Motor neuron (in vitro differentiated cells): ENCODE results near the gene SF3B2. TPM values are rescaled to one million over a fixed set of nuclear protein-coding genes. Genes with fewer than 3 reads are reported as not detected.
"Not testable (repeated sequence)": the region's sequence is repeated elsewhere in the genome, so short reads cannot be mapped to it uniquely, and the experiment has no call there.

Experiments used
- ATAC-seq, 8 experiments: fragments of 200-7000 bp; cut with Tn5 transposase; replicated peaks in 6 of 8; 2 replicates each; pipeline ENCODE4 v1.8.0; 2021; ENCODE audit warnings: mild to moderate bottlenecking in 8 of 8, moderate library complexity in 8 of 8
- H3K27ac ChIP-seq, 2 donors: fragments of 250-450 bp; sonication (Bioruptor Pico); 2 replicates each; pipeline ENCODE4 v1.9.0; 2021; ENCODE audit warnings: antibody characterized with exemption in 2 of 2, mild to moderate bottlenecking in 2 of 2, moderate library complexity in 1 of 2
- H3K4me1 ChIP-seq, 2 donors: fragments of 250-450 bp; sonication (Bioruptor Pico); replicated peaks in 1 of 2; 2 replicates each; pipeline ENCODE4 v1.6.1; 2021; ENCODE audit warnings: antibody characterized with exemption in 2 of 2, mild to moderate bottlenecking in 2 of 2, moderate library complexity in 1 of 2
- H3K4me3 ChIP-seq, 5 donors: fragments of 250-450 bp; sonication (Bioruptor Pico); 2 replicates each; pipeline ENCODE4 v1.9.0; 2021; ENCODE audit warnings: antibody characterized with exemption in 5 of 5, mild to moderate bottlenecking in 5 of 5, moderate library complexity in 4 of 5
- WGBS, 10 experiments: fragments of 450-650 bp; shearing (Covaris generic); methylation state at CpG; one replicate each; pipeline ENCODE4 v1.0.0; 2022; 5-methylcytosine and 5-hydroxymethylcytosine counted together
- in situ Hi-C, 9 experiments: fragments of 400-800 bp; cut with MboI; loops; one replicate each; pipeline ENCODE4 v1.15.0; 2021; ENCODE audit warnings: low sequenced_read_pairs in 9 of 9, low pct_unique_long_range_greater_than_20kb in 2 of 9; ENCODE audit not compliant: unreplicated experiment in 9 of 9
- total RNA-seq, 8 experiments: library from RNA; unstranded; fragments of 300-600 nt; gene quantifications; 2 replicates each; pipeline versions ENCODE4 v1.2.3 to v1.2.4, GENCODE V29; 2022

Gene SF3B2
- total RNA-seq, 8 experiments from 2014 or later: 127 to 205 (median 176) TPM

DNA sequence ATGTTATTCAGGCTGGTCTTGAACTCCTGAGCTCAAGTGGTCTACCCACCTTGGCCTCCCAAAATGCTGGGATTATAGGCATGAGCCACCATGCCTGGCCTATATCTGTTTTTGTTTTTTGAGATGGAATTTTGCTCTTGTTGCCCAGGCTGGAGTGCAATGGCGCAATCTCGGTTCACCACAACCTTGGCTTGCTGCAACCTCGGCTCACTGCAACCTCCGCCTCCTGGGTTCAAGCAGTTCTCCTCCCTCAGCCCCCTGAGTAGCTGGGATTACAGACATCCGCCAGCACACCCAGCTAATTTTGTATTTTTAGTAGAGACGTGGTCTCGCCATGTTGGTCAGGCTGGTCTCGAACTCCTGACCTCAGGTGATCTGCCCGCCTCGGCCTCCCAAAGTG lies 47.6 kb downstream of the SF3B2 start:
- H3K27ac ChIP-seq, ATAC-seq, H3K4me1 ChIP-seq, in situ Hi-C loops, H3K4me3 ChIP-seq: not testable (repeated sequence)
- 82 to 100% (median 97%) methylated on average over 2 to 7 of the region's 10 CpGs; no CpG with 5 or more reads in 3 of the 10 experiments for WGBS, 10 experiments

DNA sequence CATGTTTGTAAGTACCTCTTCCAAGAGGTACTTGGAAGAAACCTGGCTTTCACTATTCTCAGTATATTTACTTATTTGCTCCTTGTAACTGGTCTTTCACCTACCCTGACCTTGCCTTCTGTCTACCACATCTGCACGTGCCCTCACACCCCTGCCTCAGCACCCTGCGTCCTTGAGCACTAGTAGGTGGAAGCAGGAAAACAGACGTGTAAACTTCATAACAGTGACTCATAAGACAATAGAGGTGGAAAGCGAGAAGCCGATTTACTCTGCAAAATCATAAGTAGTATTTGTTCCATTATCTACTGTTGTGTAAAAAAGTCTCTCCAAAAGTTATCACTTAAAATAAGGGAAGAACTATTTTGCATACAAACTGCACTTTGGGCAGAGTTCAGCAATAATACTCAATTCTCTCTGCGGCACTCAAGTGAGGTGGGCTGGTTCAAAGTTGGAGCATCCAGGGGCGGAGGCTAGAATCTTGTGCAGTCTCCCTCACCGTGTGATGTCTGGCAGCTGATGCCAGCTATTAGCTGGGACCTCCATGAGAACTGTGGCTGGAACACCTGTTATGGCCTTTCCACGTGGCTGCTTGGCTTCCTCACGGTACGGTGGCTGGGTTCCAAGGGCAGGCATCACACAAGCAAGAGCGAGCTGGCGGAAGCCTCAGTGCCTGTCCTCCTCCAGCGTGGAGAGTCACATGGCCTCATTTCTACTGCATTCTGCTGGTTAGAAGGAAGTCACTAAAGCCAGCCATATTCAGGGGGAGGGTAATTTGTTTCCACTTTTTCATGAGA lies 48.3 kb downstream of the SF3B2 start:
- H3K4me3 ChIP-seq: no peak overlapping the region
- peaks cover 0 to 2% of the 10 kb centered on the region in 2 donors for H3K4me1 ChIP-seq
- H3K27ac ChIP-seq: no peak overlapping the region

DNA sequence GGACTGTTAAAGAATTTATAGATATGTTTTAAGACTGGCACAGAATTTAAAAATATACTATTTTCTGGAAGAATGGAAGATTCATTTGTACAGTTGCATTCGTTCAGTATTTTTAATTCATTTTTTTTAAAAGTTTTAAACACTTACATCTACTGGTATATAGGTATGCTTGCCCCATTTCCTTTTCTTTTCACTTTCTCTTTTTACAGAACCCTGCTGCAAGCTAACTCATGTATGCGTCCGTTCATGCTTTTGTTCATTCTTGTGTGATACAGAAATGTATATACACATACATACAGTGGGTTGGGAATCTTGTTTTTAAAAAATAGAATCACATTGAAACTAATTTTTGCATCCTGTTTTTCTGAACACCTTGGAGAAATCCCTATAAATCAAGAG lies 48.9 kb downstream of the SF3B2 start:
- Histone ChIP-seq H3K27ac (no peak overlapping the region), H3K4me3 (no peak overlapping the region), H3K4me1 (peaks cover 0 to 2% of the 10 kb centered on the region in 2 donors)
- ATAC-seq: no peak
- WGBS, 10 experiments: 83 to 100% (median 94%) methylated on average over 1 to 3 of the region's 3 CpGs
- in situ Hi-C loops: no loop called here

More for the DNA sequence above, 48.3 kb downstream of the SF3B2 start:
- peak in 5 of 8 experiments; percentile 58 to 88 (median 62) for ATAC-seq
- in situ Hi-C loops: no loop called here
- WGBS, 10 experiments: 75 to 93% (median 82%) methylated on average over 1 to 12 of the region's 14 CpGs; no CpG with 5 or more reads in 1 of the 10 experiments

DNA sequence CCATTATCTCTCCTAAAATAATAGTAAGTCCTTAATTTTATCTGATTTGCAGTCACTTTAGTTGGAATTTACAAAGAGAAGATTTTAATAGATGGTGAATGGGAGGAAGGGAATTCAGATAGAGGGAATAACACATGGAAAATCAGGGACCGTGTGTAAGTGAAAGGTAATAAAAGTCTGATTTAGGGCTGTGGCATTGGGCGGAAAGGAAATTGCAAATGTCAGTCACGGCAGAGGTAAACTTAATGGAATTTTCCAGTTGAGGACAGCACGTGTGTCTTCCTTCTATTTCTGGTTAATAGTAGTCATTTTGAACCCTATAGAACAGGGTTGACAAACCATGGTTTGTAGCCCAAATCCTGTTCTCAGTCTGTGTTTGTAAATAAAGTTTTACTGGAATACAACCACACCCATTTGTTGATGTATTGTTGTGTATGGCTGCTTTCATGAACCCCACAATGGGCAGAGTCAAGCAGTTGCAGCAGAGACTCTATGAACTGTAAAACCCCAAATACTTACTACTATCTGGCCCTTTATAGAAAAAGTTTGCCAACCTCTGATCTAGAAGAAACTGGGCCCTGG lies 52.0 kb downstream of the SF3B2 start:
- H3K27ac ChIP-seq: no peak overlapping the region
- no peak overlapping the region for H3K4me3 ChIP-seq
- 26 to 89% (median 76%) methylated on average over 1 to 4 of the region's 4 CpGs for WGBS, 10 experiments
- H3K4me1 ChIP-seq: peaks cover 0 to 2% of the 10 kb centered on the region in 2 donors
- in situ Hi-C loops: no loop called here
- ATAC-seq: peak in 1 of 8 experiments; percentile 38

DNA sequence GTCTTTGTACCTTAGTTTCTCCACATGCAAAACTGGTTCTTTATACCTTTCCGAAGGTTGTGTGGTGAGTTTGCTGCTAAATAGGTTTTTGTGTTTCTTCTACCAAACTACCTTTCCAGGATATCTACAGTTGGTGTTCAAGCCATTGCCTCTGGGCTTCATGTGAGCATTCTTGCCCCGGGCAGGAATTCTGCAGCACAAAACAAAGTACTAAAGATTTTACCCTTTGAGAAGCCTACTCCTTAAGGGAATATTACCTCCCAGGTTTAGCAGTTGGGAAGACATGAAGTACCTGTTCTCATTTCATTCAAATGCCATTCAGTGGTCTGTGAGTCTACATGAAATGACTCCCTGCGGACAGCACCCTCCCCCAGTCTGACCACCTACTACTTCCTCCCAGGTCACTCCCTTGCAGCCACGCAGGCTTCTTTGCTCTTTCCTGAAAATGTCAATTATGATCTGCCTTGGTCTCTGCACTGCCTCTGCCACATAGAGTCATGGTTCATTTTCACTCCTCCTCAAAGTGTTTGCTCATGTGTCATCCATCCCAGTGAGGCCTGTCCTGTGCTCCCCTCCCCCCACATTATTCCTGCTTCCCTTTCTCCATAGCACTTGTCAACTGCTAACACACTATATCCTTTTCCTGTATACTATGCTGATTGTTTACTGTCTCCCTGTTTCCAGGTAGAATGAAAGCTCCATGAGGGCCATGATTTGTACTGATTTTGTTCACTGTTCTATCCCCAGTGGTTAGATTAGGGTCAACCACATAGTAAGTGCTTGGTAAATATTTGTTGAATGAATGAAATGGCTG lies 54.8 kb downstream of the SF3B2 start:
- WGBS, 10 experiments: 60 to 100% (median 80%) methylated on average over 1 to 4 of the region's 4 CpGs; no CpG with 5 or more reads in 1 of the 10 experiments
- Histone ChIP-seq H3K4me3 (no peak overlapping the region), H3K4me1 (no peaks in the 10 kb centered on the region), H3K27ac (no peak overlapping the region)
- in situ Hi-C loops: no loop called here
- peak in 1 of 8 experiments; percentile 19 for ATAC-seq

DNA sequence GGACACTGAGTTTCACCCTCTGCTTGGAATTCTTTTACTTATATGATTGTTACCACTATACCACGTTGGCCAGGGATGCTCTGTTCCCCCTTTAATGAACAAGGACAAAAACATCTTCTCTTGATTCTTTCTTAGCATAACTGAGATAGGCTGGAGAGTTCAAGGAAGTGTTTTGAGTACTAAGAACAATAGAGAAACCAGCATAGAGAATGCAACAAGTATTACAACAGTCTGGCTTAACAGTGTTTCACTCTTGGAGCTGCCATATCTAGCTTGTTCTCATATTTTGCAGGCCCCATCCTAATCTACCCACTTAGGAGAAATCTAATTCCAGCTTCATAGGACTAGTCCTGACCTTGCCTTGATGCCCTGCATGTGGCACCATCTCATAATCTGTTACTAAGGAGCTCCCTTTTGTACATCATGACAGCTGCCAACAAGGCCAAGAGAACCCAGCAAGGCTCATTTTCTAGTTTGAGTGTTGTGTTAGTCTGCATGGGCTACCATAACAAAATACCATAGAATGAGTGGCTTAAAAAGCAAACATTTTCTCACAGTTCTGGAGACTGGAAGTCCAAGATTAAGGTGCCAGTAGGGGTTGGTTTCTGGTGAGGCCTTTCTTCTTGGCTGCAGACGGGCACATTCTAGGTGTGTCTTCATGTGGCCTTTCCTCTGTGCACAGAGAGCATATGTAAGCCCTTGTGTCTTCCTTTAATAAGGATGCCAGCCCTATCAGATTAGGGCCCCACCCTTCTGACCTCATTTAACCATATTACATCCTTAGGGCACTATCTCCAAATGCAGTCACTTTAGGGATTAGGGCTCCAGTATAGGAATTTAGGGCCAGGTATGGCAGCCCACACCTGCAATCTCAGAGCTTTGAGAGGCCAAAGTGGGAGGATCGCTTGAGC lies 55.7 kb downstream of the SF3B2 start:
- ATAC-seq: peak in 2 of 8 experiments; percentile 44 to 48
- in situ Hi-C loops: no loop called here
- Histone ChIP-seq H3K4me1 (no peaks in the 10 kb centered on the region), H3K27ac (no peak overlapping the region), H3K4me3 (no peak overlapping the region)
- 25 to 100% (median 88%) methylated on average over 1 to 2 of the region's 3 CpGs; no CpG with 5 or more reads in 2 of the 10 experiments for WGBS, 10 experiments

DNA sequence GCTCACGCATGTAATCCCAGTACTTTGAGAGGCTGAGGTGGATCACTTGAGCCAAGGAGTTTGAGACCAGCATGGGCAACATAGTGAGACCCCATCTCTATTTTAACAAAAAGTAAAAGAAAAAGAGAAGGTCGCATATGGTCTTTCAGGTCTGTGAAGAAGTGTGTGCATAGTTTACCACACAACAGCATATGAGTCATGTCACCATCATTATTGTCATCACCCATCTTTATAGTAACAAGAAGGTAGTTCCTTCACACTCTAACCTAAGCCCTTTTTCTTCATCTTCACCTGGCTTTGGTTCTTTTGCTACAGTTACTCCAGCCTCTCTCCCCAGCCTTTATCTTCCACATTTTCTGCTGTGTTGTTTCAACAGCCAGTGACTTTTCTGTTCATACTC lies 57.1 kb downstream of the SF3B2 start:
- H3K27ac ChIP-seq: no peak overlapping the region
- peaks cover 0 to 4% of the 10 kb centered on the region in 2 donors for H3K4me1 ChIP-seq
- in situ Hi-C loops: no loop called here
- no peak for ATAC-seq
- 80 to 100% (median 89%) methylated on average over 1 to 2 of the region's 2 CpGs; no CpG with 5 or more reads in 4 of the 10 experiments for WGBS, 10 experiments
- H3K4me3 ChIP-seq: no peak overlapping the region

DNA sequence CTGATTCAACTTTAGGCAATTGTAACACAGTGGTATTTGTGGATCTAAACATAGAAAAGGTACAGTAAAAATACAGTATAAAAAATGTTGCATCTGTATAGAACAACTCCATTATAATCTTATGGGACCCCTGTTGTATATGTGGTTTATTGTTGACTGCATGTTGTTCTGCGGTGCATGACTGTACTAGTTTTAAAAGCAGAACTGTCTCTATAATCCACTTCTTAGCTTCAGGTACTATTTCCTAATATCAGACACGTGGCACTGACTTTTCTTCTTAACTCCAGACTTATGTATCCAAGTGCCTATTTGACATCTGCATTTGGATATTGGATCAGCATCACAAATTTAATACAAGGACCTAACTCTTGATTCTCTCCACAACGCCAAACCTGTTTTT lies 59.0 kb downstream of the SF3B2 start:
- Histone ChIP-seq H3K4me1 (peaks cover 9 to 11% of the 10 kb centered on the region in 2 donors), H3K27ac (no peak overlapping the region), H3K4me3 (no peak overlapping the region)
- ATAC-seq: no peak
- WGBS, 10 experiments: 77 to 100% (median 92%) methylated on average over 1 to 3 of the region's 3 CpGs; no CpG with 5 or more reads in 1 of the 10 experiments
- in situ Hi-C loops: no loop called here

DNA sequence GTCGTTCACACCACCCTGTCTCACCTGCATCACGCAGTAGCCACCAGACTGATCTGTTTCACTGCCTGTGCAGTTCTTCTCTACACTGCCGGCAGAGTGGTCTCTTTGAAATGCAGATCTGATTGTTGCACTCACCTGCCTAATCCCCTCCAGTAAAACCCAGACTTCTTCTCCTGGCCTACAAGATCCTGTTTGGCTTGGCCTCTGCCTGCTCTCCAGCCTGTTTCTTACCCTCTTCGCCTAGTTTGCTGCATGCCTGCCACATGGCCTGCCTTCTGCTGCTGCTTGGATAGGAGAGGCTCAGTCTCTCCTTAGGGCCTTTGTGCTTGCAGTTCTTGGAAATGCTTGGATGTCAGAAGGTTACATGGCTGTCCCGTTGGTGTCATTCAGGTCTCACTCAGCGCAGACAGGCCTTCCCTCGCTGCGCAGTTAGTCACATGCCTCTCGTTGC lies 59.9 kb downstream of the SF3B2 start:
- Histone ChIP-seq H3K4me1 (peaks cover 9 to 12% of the 10 kb centered on the region in 2 donors), H3K27ac (no peak overlapping the region), H3K4me3 (no peak overlapping the region)
- ATAC-seq: peak in 1 of 8 experiments; percentile 23
- 20 to 100% (median 88%) methylated on average over 1 to 8 of the region's 9 CpGs; no CpG with 5 or more reads in 1 of the 10 experiments for WGBS, 10 experiments
- in situ Hi-C loops: no loop called here

DNA sequence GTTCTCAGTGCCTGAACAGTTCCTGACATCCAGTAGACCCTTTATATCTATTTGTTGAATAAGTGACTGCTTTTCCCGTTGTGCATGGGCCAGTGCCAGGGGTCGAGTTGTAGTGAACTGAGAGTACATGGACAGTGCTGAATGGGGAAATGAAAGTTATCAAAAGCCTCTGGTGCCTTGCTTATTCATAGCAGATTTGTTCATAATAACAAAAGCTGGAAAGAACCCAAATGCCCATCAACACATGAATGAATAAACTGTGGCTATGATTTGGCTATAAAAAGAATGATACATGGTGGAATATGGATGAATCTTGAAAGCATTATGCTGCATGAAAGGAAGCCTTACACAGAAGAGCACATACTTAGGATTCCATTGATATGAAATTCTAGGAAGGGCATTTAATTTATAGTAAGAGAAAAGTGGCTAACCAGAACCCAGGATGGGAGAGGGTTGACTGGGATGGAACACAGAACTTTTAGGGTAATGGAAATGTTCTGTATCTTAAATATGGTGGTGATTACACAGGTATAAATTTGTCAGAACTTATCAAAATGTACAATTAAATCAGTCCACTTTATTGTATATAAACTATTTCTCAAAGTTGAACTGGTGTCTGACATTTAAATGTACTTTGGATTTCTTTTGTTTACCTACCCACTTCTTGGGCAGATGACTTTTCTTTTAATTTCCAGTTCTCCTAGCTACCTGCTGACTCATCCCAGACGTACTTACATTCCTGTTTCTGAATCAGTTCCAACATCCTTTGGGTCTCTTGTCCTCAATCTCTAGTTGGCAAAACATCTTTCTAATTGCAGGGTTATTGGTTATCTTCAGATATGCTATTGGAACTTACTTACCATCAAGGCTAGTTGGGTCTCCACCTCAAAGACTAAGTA lies 60.7 kb downstream of the SF3B2 start:
- H3K4me3 ChIP-seq: no peak overlapping the region
- in situ Hi-C loops: no loop called here
- H3K4me1 ChIP-seq: peaks cover 9 to 12% of the 10 kb centered on the region in 2 donors
- ATAC-seq: peak in 4 of 8 experiments; percentile 54 to 95 (median 72)
- H3K27ac ChIP-seq: no peak overlapping the region
- 8 to 86% (median 56%) methylated on average over 1 to 3 of the region's 3 CpGs; no CpG with 5 or more reads in 2 of the 10 experiments for whole genome bisulfite sequencing, 10 experiments

DNA sequence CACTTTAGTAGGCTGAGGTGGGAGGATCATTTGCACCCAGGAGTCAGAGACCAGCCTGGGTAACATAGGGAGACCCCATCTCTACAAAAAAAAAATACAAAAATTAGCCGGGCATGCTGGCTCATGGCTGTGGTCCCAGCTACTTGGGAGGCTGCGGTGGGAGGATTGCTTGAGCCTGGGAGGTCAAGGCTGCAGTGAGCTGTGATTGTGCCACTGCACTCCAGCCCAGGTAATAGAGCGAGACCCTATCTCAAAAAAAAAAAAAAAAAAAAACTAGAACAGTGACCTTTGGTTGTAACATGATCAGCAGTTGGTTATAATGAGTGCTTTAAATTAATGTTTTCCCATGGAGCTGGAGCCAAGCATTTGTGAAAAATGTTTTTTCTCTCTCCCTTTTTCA lies 62.8 kb downstream of the SF3B2 start:
- H3K4me1 ChIP-seq: peaks cover 17 to 19% of the 10 kb centered on the region in 2 donors
- H3K4me3 ChIP-seq, ATAC-seq, H3K27ac ChIP-seq, in situ Hi-C loops: not testable (repeated sequence)
- 74 to 100% (median 90%) methylated on average over 1 to 3 of the region's 3 CpGs; no CpG with 5 or more reads in 4 of the 10 experiments for WGBS, 10 experiments
